MM.1S (cell line): ENCODE measurements around the gene DUSP7.

Source experiments
- DNase-seq: peaks from one replicate; pipeline ENCODE4 v3.0.0-alpha.2; 2015
- H2AFZ ChIP-seq: fragments of 300-600 bp; sonication (generic); 2 replicates; pipeline ENCODE4 v1.6.0; 2016; ENCODE audit warnings: antibody characterized with exemption, low read length
- H3F3A ChIP-seq: fragments of 300-600 bp; sonication (generic); 2 replicates; pipeline ENCODE4 v1.6.1; 2016; ENCODE audit warnings: mild to moderate bottlenecking, antibody characterized with exemption, low read length, moderate library complexity, mixed read lengths; ENCODE audit not compliant: insufficient read depth
- H3K27ac ChIP-seq: fragments of 300-600 bp; sonication (generic); 2 replicates; pipeline ENCODE4 v1.5.1; 2016; ENCODE audit warnings: mild to moderate bottlenecking, low read length
- H3K27me3 ChIP-seq: fragments of 300-600 bp; sonication (generic); replicated peaks from 2 replicates; pipeline ENCODE4 v1.6.0; 2016; ENCODE audit warnings: low read length; ENCODE audit not compliant: insufficient read depth
- H3K36me3 ChIP-seq: fragments of 300-600 bp; sonication (generic); replicated peaks from 2 replicates; pipeline ENCODE4 v1.6.1; 2016; ENCODE audit warnings: mild to moderate bottlenecking, low read length, mixed read lengths; ENCODE audit not compliant: insufficient read depth
- H3K4me1 ChIP-seq: fragments of 300-600 bp; sonication (generic); 2 replicates; pipeline ENCODE4 v1.6.1; 2016; ENCODE audit warnings: low read length, mixed read lengths
- H3K4me2 ChIP-seq: fragments of 300-600 bp; sonication (generic); 2 replicates; pipeline ENCODE4 v1.6.0; 2016; ENCODE audit warnings: low read depth, low read length
- H3K4me3 ChIP-seq: fragments of 300-600 bp; sonication (generic); 2 replicates; pipeline ENCODE4 v1.5.1; 2016; ENCODE audit warnings: low read length, mixed read lengths
- H3K79me2 ChIP-seq: fragments of 300-600 bp; sonication (generic); 2 replicates; pipeline ENCODE4 v1.6.1; 2016; ENCODE audit warnings: mixed run types, low read length, mixed read lengths
- H3K9ac ChIP-seq: fragments of 300-600 bp; sonication (generic); 2 replicates; pipeline ENCODE4 v1.6.1; 2016; ENCODE audit warnings: low read length, mixed read lengths
- H3K9me2 ChIP-seq: fragments of 300-600 bp; sonication (generic); replicated peaks from 2 replicates; pipeline ENCODE4 v1.6.1; 2016; ENCODE audit warnings: mild to moderate bottlenecking, low read length, mixed read lengths; ENCODE audit not compliant: insufficient read depth
- H3K9me3 ChIP-seq: fragments of 300-600 bp; sonication (generic); replicated peaks from 2 replicates; pipeline ENCODE4 v1.6.1; 2016; ENCODE audit warnings: mild to moderate bottlenecking, low read length, mixed read lengths; ENCODE audit not compliant: insufficient read depth
- H4K20me1 ChIP-seq: fragments of 300-600 bp; sonication (generic); 2 replicates; pipeline ENCODE4 v1.6.1; 2016; ENCODE audit warnings: mild to moderate bottlenecking, low read length, moderate library complexity, mixed read lengths; ENCODE audit not compliant: insufficient read depth
- EZH2 ChIP-seq: fragments of 300-600 bp; sonication (generic); optimal IDR thresholded peaks from 2 replicates; pipeline ENCODE3; 2017; ENCODE audit warnings: low read depth, mild to moderate bottlenecking, antibody characterized with exemption, low read length, mixed read lengths
- EZH2phosphoT487 ChIP-seq: fragments of 300-600 bp; sonication (generic); IDR thresholded peaks from 2 replicates; pipeline ENCODE4 v1.6.1; 2018; ENCODE audit warnings: antibody characterized with exemption, low read length
- TF ChIP-seq, protein P1 (sequence below): fragments of 300-600 bp; sonication (generic); IDR thresholded peaks from 2 replicates; pipeline ENCODE4 v1.5.1; 2016; ENCODE audit warnings: antibody characterized with exemption, low read length, mixed read lengths

Gene DUSP7, protein sequence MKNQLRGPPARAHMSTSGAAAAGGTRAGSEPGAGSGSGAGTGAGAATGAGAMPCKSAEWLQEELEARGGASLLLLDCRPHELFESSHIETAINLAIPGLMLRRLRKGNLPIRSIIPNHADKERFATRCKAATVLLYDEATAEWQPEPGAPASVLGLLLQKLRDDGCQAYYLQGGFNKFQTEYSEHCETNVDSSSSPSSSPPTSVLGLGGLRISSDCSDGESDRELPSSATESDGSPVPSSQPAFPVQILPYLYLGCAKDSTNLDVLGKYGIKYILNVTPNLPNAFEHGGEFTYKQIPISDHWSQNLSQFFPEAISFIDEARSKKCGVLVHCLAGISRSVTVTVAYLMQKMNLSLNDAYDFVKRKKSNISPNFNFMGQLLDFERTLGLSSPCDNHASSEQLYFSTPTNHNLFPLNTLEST

DNA sequence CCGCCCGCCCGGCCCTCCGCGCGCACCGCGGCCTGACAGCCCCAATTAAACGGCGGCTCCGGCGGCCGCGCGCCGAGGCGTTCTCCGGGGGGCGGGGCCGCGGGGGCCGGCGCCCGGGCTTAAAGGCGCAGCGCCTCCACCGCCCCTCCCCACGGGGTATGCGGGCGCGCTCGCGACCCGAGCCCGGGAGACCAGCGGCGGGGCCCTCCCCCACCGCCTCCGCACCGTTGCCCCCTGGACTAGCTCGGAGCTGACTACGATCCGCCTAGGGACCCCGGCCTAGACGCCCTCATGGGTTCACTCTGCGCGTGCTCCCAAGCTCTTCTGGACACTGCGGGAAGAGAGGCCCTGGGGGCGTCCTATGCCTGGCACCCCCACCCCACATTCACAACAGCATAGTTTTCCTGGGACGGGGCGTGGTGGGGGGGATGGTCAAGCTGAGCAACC, at the start of gene DUSP7:
DUSP7 (minus strand) TSS at position 51 of the 447 bp plus-strand sequence. CDS start 205 bp downstream, outside the sequence.
- DNase-seq: peak; percentile 80
- H3K27ac ChIP-seq: peak within 1 kb of the TSS; percentile 55
- TF ChIP-seq, protein P1, sequence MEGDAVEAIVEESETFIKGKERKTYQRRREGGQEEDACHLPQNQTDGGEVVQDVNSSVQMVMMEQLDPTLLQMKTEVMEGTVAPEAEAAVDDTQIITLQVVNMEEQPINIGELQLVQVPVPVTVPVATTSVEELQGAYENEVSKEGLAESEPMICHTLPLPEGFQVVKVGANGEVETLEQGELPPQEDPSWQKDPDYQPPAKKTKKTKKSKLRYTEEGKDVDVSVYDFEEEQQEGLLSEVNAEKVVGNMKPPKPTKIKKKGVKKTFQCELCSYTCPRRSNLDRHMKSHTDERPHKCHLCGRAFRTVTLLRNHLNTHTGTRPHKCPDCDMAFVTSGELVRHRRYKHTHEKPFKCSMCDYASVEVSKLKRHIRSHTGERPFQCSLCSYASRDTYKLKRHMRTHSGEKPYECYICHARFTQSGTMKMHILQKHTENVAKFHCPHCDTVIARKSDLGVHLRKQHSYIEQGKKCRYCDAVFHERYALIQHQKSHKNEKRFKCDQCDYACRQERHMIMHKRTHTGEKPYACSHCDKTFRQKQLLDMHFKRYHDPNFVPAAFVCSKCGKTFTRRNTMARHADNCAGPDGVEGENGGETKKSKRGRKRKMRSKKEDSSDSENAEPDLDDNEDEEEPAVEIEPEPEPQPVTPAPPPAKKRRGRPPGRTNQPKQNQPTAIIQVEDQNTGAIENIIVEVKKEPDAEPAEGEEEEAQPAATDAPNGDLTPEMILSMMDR: no peak
- no peak for TF ChIP-seq EZH2
- TF ChIP-seq EZH2phosphoT487: no peak

DNA sequence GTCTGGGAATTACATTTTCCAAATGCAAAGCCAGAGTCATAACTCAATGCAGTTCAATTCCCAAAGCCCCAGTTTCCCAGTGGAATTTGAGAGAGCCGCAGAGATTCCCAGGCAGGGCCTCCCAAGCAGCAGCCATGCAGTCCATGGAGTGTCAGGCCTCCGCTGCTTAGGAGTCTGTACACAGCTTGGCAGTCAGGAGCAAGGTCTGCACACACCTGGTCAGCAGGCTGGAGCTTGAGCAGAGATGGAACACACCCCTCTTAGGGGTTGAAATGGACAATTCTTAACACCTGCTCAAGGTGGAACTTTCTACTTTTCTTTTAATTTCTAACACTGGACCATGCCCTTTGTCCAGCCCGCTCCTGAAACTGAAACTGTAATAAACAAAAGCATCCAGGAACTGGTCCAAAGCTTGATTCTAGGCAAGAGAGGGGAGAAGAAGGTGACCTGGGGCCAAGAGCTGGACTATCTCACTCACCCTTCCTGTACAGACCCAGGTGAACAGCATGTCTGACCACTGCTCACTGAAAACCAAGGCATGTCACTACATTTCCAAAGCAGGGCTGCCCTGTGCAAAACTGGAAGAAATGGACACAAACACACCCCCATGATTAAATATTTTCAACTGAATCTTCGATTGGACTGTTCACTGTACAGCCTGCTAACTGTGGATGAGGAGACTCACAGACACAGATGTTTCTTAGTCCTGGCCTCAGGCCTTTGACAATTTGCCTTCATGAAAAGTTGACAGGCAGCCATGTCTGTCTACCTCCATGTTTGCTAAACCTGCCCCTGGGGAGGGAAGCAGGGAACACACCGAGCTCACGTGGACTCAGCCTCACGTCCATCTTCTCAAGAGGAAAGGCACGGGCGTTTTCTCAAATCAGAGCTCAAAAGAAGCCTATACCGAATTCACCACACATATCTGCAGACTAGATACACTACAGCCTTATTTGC, 48.6 kb upstream of the DUSP7 start:
- H3K27me3 ChIP-seq: no peaks in the 10 kb centered on the region
- no peak for DNase-seq
- H3K9ac ChIP-seq: no peak overlapping the region
- no peaks in the 10 kb centered on the region for H4K20me1 ChIP-seq
- no peaks in the 10 kb centered on the region for H3K9me2 ChIP-seq
- H3K79me2 ChIP-seq: no peaks in the 10 kb centered on the region
- no peaks in the 10 kb centered on the region for H3K9me3 ChIP-seq
- no peaks in the 10 kb centered on the region; the same call in 1 of the 2 replicates for H3K36me3 ChIP-seq
- H3F3A ChIP-seq: no peaks in the 10 kb centered on the region
- H3K4me2 ChIP-seq: no peak overlapping the region
- 0 out of 2 replicates have a peak, but pooled peaks cover 6% of the 10 kb centered on the region for H3K4me1 ChIP-seq
- no peak for TF ChIP-seq EZH2
- TF ChIP-seq EZH2phosphoT487: no peak
- TF ChIP-seq, protein P1: no peak
- H3K4me3 ChIP-seq: no peak overlapping the region
- no peak overlapping the region for H2AFZ ChIP-seq
- no peak overlapping the region for H3K27ac ChIP-seq

More for the DNA sequence above, at the start of gene DUSP7:
- no peaks in the 10 kb centered on the region for H3K27me3 ChIP-seq
- H4K20me1 ChIP-seq: no peaks in the 10 kb centered on the region
- H3K4me3 ChIP-seq: peak within 1 kb of the TSS; percentile 79
- peak within 1 kb of the TSS; percentile 89 for H2AFZ ChIP-seq
- H3K79me2 ChIP-seq: peaks cover 33% of the 10 kb centered on the region
- peak within 1 kb of the TSS; percentile 77 for H3K9ac ChIP-seq
- peak within 1 kb of the TSS; percentile 94 for H3K4me2 ChIP-seq
- no peaks in the 10 kb centered on the region for H3K36me3 ChIP-seq
- H3K9me3 ChIP-seq: no peaks in the 10 kb centered on the region
- peaks cover 11% of the 10 kb centered on the region; the same call in 1 of the 2 replicates for H3K4me1 ChIP-seq
- no peaks in the 10 kb centered on the region; the same call in 1 of the 2 replicates for H3F3A ChIP-seq
- no peaks in the 10 kb centered on the region for H3K9me2 ChIP-seq

DNA sequence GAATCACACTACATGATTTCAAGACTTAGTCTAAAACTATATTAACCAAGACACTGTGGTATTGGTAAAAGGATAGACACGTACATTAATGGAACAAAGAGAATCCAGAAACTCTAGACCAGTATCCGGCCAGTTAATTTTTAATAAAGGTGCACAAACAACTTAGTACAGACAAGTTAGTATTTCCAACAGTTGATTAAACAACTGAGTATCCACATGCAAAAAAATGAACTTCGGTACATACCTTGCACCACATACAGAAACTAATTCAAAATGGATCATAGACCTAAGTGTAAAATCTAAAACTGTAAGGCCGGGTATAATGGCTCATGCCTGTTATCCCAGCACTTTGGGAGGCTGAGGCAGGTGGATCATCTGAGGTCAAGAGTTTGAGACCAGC, 46.6 kb upstream of the DUSP7 start:
- no peak for DNase-seq
- Histone ChIP-seq H3K9me3 (no peaks in the 10 kb centered on the region), H3K27me3 (no peaks in the 10 kb centered on the region), H3K4me3 (no peak overlapping the region), H3K9me2 (no peaks in the 10 kb centered on the region), H3K4me2 (no peak overlapping the region), H3K79me2 (no peaks in the 10 kb centered on the region), H3K36me3 (no peaks in the 10 kb centered on the region; the same call in 1 of the 2 replicates), H4K20me1 (no peaks in the 10 kb centered on the region), H2AFZ (no peak overlapping the region), H3F3A (no peaks in the 10 kb centered on the region), H3K9ac (no peak overlapping the region), H3K27ac (no peak overlapping the region), H3K4me1 (0 out of 2 replicates have a peak, but pooled peaks cover 6% of the 10 kb centered on the region)
- TF ChIP-seq, protein P1: no peak
- TF ChIP-seq EZH2: no peak
- TF ChIP-seq EZH2phosphoT487: no peak
